HG02610 (cell line): ENCODE results near the gene TSHZ2.

Source experiments
- ATAC-seq: cut with Tn5 transposase; IDR thresholded peaks from one replicate; pipeline ENCODE4 v1.9.1; 2021; ENCODE audit warnings: mild to moderate bottlenecking, moderate library complexity; ENCODE audit not compliant: unreplicated experiment

The TSHZ2 gene

GRCh38 chr20:53053595-53053994, 81.4 kb downstream of the TSHZ2 start:
- no peak for ATAC-seq

GRCh38 chr20:53055367-53056067, 83.4 kb downstream of the TSHZ2 start:
- no peak for ATAC-seq

GRCh38 chr20:53057579-53057978, 85.4 kb downstream of the TSHZ2 start:
- no peak for ATAC-seq

GRCh38 chr20:53059848-53060247, 87.7 kb downstream of the TSHZ2 start:
- no peak for ATAC-seq

GRCh38 chr20:53061192-53062108, 89.3 kb downstream of the TSHZ2 start:
- no peak for ATAC-seq

- ATAC-seq, result no peak
Observed at GRCh38 chr20:53064935-53065334, 92.8 kb downstream of the TSHZ2 start.

GRCh38 chr20:53068241-53068640, 96.1 kb downstream of the TSHZ2 start:
- ATAC-seq, result no peak

- no peak for ATAC-seq
Observed at GRCh38 chr20:53069132-53069531, 97.0 kb downstream of the TSHZ2 start.

GRCh38 chr20:53070224-53070623, 98.1 kb downstream of the TSHZ2 start:
- ATAC-seq, result no peak

- no peak for ATAC-seq
Observed at GRCh38 chr20:53070706-53071392, 98.7 kb downstream of the TSHZ2 start.

- ATAC-seq, result no peak
Observed at GRCh38 chr20:53071833-53072232, 99.7 kb downstream of the TSHZ2 start.

- ATAC-seq, result no peak
Observed at GRCh38 chr20:53072923-53073579, 100.9 kb downstream of the TSHZ2 start.

- ATAC-seq, result no peak
Observed at GRCh38 chr20:53073636-53074415, 101.7 kb downstream of the TSHZ2 start.

- ATAC-seq, result no peak
Observed at GRCh38 chr20:53074811-53075314, 102.7 kb downstream of the TSHZ2 start.

GRCh38 chr20:53076668-53077067, 104.5 kb downstream of the TSHZ2 start:
- no peak for ATAC-seq

- no peak for ATAC-seq
Observed at GRCh38 chr20:53077373-53078205, 105.4 kb downstream of the TSHZ2 start.

GRCh38 chr20:53078761-53079160, 106.6 kb downstream of the TSHZ2 start:
- ATAC-seq, result no peak

GRCh38 chr20:53079261-53079691, 107.1 kb downstream of the TSHZ2 start:
- no peak for ATAC-seq
